HG03280 (cell line): ENCODE measurements around the gene RB1.
"Not testable (repeated sequence)": the region's sequence is repeated elsewhere in the genome, so short reads cannot be mapped to it uniquely, and the experiment has no call there.

Experiments used
- ATAC-seq: cut with Tn5 transposase; IDR thresholded peaks from one replicate; pipeline ENCODE4 v1.9.1; 2021; ENCODE audit warnings: mild to moderate bottlenecking, moderate library complexity; ENCODE audit not compliant: unreplicated experiment

The RB1 gene

DNA sequence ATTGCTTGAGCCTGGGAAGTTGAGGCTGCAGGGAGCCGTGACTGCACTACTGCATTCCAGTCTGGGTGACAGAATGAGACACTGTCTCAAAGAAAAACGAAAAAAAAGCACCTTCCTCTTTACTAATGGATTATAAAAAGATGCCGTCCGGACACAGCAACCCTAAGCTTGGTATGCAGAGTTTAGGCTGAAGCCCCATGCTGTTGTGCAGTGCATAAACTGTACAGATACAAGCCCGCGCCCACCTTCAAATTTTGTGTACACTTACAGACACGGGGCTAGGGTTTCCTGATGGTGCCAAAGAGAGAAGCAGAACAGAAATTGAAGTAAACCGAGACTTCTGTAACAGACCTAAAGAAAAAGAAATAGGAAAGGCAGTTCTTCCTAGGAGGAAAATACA lies 100.4 kb downstream of the RB1 start:
- no peak for ATAC-seq

DNA sequence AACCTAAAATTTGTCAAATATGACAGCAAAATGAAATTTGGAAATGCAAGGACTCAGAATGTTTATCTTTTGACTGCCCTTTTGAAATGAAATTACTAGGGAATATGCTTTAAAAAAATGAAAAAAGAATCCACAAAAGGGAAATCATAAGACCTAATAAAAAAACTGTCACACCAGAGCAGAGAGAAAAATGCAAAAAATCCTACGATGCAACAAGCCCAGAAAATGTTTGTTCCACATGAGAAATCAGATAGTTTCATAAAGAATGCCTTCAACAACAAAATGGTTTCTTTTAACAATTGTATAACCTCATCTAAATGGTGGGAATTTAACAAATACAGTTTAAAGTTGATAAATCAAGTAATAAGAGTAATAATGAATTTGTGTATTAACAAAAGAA lies 101.4 kb downstream of the RB1 start:
- no peak for ATAC-seq

DNA sequence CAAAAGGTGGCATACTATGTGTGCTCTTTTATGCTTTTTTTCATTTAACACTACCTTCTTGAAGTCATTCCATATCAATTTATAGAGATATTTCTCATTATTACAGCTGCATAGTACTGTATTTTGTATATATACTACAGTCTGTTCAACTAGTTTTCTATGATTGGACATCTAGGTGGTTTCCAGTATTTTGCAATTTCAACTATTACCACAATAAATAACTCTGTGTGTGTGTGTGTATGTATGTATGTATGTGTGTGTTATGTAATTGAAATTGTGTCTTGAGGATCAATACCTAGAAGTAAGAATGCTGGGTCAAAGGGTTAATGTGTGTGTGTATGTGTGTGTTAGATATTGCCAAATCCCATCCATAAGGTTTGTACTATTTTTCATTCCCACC lies 102.3 kb downstream of the RB1 start:
- ATAC-seq, result no peak

DNA sequence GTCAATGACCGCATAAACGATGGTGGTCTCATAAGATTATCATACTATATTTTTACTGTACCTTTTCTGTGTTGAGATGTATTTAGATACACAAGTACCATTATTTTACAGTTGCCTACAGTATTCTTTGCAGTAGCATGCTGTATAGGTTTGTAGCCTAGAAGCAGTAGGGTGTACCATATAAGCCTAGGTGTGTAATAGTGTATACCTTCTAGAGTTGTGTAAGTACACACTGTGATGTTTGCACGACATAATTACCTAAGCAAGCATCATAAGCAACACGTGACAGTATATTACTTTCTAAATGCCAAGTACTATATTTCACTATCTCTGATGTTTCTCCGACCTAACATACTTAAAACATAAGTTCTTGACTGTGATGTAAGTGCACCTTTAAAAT lies 106.6 kb downstream of the RB1 start:
- ATAC-seq, result no peak

DNA sequence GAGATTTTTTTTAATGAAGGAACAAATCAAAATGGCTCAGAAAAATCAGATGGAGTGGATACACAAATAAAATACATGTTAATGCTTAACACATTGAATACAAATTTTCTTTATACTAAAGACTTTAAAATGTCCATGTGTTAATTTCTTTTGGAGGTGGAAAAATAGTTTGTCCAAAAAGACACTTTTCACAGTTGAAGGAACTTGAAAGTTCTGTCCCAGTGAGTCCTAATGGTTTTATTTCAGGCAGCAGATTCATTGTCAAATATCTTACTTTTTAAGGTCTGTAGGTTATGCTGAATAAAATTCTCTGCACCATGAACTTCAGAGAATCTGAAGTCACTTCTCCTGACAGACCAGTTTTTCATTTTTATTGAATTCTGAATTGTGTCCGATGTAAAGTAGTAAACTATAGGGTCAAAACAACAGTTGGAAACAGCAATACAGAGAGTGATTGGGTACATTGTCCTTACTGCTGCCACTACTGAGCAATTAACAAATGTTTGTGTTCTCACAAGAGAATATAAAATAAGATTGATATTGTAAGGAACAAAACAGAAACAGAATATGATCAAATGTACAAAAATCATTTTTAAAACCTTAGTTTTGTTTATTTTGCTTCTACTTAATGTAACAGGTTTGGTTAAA lies 107.7 kb downstream of the RB1 start:
- no peak for ATAC-seq

DNA sequence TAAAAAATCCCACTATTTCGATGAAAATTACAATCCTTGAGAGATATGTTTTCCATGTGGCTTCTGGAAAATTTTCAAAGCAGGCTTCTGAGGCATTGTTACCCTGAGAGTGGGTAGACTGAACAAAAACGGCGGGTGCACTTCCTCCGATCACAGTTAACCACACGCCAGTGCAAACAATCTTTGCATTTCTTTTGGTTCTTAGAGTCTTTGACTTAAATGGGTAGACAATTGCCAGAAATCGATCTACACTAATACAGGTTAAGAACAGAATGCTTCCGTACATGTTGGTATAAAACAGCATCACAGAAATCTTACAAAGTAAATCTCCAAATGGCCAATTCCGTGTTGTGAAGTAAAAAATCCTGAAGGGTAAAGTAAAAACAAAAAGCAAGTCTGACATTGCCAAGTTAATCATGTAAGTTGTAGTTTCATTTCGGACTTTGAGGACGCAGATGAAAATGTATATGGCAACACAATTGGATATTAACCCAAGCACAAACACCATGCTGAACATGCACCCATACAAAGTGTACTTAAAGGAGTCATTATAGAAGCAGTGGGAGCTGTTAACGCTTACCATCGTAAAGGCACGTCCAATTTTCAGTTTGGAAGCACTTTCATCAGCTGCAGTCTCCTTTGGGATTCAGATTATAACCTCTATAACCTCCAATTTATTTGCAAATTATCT lies 108.4 kb downstream of the RB1 start:
- ATAC-seq, result no peak

DNA sequence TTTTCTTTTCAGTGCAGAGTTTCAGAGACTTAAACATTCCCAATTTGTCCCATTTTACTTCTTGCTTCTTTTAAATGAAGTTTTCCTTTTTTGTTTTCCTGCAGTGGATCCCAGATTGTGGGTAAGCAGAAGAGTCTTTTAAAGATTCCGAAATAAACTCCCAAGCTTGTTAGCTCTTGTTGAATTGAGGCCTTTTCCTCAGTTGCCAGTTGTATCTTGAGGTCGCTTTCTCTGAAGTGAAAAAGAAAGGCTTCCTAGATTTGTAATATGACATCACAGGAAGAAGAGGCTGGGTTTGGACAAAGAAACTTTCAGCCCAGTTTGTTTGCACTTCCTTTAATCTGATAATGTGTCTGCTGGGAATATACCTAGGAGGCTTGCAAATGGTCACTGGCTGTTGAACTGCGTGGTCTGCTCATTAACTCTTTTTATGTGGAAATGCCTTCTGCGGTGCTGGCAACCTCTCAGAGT lies 109.4 kb downstream of the RB1 start, which contains the start of gene LPAR6:
Gene LPAR6 (minus strand): TSS at position 233 of the 471 bp plus-strand sequence. CDS start 690 bp downstream, outside the sequence.
- ATAC-seq, result no peak

DNA sequence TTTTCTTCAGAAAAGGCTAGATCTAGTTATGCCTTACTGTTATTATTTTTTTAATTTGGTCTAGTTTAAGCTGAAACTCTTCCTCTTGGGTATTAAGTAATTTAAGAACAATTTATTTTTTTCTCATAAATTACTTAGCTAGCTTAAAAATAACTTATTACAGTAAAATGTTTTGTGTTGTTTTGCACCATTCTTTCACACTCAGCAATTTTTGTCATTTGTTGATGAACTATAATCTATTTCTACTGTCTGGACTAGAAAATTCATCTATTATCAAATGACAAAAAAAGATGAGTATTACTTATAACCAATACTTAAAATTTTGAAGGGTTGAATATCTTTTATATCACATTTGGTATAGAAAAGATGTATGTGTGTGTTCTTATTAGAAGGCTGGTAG lies 111.0 kb downstream of the RB1 start:
- no peak for ATAC-seq

DNA sequence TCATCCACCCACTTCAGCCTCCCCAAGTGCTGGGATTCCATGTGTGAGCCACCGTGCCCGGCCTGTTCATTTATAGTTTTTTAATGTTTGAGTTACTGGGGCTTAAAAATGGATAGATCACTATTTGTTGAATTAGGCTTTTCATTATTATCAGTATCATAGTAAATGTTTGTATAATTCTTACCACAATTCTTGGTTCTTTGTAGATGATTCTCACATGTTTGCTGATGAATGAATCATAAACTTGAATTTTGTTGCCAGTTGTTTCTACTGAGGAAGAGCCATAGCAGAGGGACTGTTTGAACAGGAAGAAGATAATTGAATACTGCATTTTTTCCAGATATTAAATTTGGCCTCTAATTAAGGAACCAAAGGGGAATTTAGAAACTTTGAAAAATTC lies 112.0 kb downstream of the RB1 start:
- ATAC-seq, result no peak

DNA sequence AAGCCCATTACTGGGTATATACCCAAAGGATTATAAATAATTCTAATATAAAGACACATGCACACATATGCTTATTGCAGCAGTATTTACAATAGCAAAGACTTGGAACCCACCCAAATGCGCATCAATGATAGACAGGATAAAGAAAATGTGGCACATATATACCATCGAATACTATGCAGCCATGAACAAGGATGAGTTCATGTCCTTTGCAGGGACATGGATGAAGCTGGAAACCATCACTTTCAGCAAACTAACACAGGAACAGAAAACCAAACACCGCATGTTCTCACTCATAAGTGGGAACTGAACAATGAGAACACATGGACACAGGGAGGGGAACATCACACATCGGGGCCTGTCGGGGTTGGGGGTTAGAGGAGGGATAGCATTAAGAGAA lies 118.5 kb downstream of the RB1 start:
- ATAC-seq, result not testable (repeated sequence)

DNA sequence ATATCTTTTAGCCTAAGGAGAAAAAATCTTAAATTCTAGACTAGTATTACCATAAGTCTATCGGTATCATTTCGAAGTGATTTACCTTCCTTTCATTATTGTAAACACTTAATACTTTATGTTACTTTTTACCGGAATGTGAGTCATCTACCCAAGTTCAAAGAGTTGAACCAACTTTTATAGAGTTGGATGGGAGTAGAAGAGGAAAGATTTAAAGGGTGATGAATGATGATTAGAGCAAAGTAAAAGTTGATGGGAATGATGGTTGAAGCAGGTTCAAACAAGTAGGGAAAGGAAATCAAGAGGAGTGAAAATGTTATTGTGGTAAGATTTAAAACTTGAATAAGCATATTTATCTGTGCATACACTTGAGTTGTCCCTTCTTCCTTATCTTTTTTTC lies 120.7 kb downstream of the RB1 start:
- ATAC-seq, result no peak

DNA sequence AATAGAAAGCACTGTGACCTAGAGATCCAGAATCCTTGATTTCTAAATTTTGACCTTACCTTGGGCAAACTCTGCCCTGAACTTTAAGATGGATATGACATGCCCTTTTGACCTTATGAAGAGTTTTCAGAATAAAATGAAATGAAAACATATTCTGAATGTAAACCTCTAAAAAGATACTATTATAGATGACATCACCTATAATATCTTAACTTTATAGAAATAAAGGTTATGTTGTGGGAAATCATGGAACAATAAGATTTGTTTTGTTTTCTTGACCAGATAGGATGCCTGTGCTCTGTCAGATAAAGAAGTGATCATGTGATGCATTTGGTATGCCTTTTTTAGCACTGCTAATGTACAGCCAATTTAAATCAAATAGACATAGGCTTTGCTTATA lies 122.5 kb downstream of the RB1 start:
- ATAC-seq, result no peak

DNA sequence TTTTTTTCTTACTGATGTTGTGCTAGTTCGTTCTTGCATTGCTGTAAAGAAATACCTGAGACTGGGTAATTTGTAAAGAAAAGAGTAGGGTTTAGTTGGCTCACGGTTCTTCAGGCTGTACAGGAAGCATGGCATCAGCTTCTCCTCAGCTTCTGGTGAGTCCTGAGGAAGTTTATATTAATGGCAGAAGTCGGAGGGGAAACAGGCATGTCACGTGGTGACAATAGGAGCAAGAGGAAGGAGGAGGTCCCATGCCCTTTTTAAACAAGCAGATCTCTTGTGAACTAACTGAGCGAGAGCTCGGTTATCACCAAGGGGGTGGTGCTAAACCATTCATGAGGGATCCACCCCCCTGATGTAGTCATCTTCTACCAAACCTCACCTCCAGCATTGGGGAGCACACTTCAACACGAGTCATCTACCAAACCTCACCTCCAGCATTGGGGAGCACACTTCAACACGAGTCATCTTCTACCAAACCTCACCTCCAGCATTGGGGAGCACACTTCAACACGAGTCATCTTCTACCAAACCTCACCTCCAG lies 123.3 kb downstream of the RB1 start:
- not testable (repeated sequence) for ATAC-seq

DNA sequence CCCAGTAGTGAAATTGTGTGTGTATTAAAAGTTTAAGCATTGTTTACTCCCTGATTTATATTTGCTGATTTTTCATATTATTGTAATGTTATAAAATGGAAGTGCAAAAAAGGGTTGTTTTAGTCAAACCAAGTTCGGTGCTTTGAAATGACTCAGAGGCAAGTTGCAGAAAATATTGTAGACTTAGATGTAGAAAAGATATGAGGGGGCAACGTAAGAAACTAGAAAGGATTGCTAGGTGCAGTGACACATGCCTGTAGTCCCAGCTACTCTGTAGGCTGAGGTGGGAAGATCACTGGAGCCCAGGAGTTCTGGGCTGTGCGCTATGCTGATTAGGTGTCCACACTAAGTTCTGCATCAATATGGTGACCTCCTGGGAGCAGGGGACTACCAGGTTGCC lies 125.5 kb downstream of the RB1 start:
- no peak for ATAC-seq

DNA sequence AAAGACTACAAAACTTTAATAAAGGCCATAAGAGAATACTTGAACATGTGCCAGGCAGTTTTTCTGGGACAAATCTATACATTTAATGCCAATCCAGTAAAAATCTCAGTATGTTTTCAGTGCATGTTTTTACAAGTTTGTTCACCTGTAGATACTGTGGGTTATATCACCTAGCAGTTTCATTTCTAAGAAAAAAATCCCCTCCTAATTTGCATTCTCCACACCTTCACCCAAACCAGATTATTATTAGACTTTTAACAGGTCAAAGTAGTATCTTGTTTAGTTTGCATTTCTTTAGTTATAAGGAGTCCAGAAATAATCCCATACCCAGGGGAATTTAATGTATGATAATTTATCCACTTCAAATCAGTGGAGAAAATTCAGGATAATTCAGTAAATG lies 126.3 kb downstream of the RB1 start:
- no peak for ATAC-seq

DNA sequence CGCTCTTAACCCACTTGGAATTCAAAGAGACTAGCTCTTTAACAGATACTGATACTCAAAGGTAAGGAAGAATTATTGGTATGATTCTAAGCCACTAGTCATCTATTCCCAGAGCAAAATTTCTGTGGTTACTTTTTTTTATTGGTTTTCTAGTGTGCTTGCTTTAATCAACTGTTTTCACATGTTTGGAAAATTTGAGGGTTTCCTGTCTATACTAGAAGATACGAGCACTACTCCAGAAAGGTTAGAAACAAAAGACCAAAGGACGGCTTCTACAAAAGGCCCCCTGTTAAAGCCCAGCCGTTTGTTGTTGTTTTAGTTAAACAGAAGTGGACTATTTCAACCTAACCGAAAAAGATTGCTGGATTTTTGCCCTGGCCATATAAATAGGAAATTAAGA lies 127.9 kb downstream of the RB1 start:
- ATAC-seq, result no peak

DNA sequence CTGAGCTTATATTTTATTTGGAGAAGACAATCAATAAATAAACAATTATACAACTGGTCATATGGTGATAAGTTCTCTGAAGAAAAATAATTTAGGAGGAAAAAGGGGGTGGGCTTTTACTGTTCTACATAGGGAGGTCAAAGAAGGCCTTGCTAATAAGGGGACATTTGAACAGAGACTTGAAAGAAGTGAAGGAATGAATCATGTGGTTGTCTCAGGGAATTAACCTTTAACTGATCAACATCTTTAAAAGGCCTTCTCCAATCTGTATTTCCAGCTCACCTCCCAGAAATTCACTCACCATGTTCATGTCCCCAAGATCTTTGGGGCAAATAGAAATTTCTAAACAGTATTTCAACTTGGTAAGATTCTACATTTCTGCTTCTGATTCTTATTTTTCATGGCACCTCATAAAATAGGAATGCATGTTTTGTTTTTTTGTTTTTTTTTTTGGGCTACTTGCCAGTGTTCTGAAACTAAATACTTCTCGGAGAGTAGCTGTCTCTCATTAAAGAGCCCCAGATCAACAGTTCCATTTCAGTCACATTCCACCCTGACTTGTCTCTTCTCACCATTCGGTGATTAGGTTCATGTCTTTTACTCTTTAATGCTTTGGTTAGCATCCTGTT lies 128.6 kb downstream of the RB1 start:
- no peak for ATAC-seq

DNA sequence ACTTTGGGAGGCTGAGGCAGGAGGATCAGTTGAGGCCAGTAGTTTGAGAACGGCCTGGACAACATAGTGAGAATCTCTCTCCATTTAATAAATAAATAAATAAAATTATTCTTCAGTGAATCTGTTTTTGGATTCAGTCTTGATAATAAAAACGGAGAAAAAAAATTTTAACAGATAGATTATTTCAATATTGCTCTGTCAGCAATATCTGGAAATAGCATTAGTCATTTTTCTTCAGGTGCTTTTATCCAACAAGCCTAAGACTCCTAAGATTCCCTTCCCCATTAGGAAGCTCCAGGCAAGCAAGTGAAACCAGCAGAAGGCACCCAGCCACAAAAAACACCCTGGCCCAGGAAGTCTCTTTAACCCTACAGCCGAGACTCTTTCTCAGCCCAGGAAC lies 130.6 kb downstream of the RB1 start:
- no peak for ATAC-seq

DNA sequence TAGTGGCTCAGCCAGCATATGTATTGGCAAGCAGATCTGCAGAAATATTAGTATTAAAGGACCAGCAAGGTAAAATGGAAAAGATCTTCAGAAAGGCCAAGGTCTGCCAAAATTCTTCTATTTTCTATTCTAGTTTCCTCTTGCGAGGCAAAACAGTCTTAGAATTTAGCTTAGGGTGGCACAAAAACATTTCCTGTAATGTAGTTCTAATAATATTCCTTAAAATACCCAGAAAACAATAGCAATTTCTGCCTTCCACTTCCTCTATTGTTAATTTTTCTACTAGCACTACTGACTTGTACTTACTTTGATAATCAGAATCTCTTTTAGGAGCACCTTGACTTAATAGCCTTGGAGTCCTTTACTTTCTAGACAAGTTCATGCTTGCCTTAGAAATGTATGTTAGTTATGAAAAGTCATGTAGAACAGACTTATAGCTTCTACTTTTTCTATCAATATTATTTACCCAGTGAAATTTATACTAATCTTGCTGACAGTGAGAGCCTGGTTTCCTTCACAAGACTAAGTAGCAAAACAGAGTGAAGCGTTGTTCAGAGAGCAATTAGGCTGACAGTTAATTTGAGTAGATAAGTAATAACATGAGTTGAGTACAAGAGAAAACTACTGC lies 133.2 kb downstream of the RB1 start:
- no peak for ATAC-seq

DNA sequence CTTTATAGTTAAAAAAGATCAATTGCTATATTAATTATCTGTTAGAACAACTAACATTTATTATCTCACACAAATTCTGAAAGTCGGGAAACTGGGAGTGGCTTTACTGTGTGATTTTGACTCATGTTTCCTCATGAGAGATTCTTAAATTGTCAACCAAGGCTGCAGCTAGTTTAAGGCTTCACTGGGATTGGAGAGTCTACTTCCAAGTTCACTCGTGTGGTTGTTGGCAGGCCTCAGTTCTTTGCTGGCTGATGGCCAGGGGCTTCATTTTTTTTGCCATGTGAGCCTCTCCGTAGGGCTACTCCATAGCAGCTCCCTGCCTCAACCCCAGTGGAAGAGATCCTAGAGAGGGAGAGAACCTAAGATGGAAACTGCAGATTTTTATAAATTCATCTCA lies 133.8 kb downstream of the RB1 start:
- ATAC-seq, result no peak

DNA sequence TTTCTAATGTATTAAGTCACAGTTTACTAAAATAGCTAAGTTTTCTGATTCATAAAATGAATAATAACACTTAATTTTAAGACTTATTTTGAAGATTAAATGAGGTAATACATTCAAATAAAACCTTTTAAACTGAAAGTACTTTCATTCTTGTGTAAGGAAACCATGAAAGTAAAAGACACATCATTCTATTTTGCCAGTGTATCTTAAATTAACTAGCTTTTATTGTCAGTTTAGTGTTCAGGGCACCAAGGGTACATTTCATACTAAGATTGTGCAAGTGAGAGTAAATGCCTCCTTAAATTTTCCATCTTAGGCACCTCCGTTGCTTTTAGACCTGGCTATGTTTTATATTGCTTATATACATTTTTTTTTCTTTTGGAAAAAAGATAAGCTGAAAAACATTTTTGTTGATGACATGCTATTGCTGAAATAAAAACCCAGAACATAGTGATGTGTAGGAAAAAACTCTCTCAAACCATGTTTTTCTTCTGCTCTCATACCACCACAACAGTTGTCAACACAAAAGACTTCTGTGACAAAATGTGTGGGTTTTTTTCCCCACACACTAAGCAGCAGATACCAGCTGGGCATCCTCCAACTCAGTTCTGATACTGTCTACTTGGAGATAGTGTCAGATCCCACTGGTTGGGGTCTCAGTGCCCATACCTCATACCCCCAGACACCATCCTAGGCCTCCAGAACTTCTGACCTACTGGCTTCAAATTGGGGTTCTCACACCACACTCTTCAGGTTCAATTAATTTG lies 140.1 kb downstream of the RB1 start:
- ATAC-seq, result no peak
